Parathyroid adenoma (tissue), 2 donors: ENCODE data around the gene SYNGR2.

ENCODE experiments used
- H2AFZ ChIP-seq: fragments of 300-600 bp; sonication (generic); one replicate; pipeline ENCODE4 v1.7.0; 2017; ENCODE audit warnings: antibody characterized with exemption, mild to moderate bottlenecking
- H3K27ac ChIP-seq: fragments of 300-600 bp; sonication (generic); one replicate; pipeline ENCODE4 v1.7.0; 2017
- H3K27me3 ChIP-seq: fragments of 300-600 bp; sonication (generic); one replicate; pipeline ENCODE4 v1.7.0; 2017; ENCODE audit warnings: low read length; ENCODE audit not compliant: control insufficient read depth, insufficient read depth
- H3K36me3 ChIP-seq: fragments of 300-600 bp; sonication (generic); one replicate; pipeline ENCODE4 v1.7.0; 2017; ENCODE audit warnings: low read length; ENCODE audit not compliant: control insufficient read depth, insufficient read depth
- H3K4me1 ChIP-seq: fragments of 300-600 bp; sonication (generic); one replicate; pipeline ENCODE4 v1.7.0; 2017; ENCODE audit warnings: control low read depth
- H3K4me2 ChIP-seq: fragments of 300-600 bp; sonication (generic); one replicate; pipeline ENCODE4 v1.7.0; 2017; ENCODE audit warnings: low read length
- H3K4me3 ChIP-seq: fragments of 300-600 bp; sonication (generic); one replicate; pipeline ENCODE4 v1.7.0; 2017; ENCODE audit warnings: low read depth, low read length
- H3K79me2 ChIP-seq: fragments of 300-600 bp; sonication (generic); one replicate; pipeline ENCODE4 v1.7.0; 2017; ENCODE audit warnings: control low read depth
- H3K9ac ChIP-seq: fragments of 300-600 bp; sonication (generic); one replicate; pipeline ENCODE4 v1.7.0; 2017; ENCODE audit warnings: mild to moderate bottlenecking
- H3K9me3 ChIP-seq: fragments of 300-600 bp; sonication (generic); one replicate; pipeline ENCODE4 v1.7.0; 2017; ENCODE audit warnings: low read length; ENCODE audit not compliant: control insufficient read depth
- CTCF ChIP-seq: fragments of 300-600 bp; sonication (generic); IDR thresholded peaks from one replicate; pipeline ENCODE4 v1.7.0; 2017; ENCODE audit warnings: antibody characterized with exemption, mild to moderate bottlenecking
- donor health status: primary hyperparathyroidism.

Gene SYNGR2

GRCh38 chr17:78168242-78168902 lies at the start of gene SYNGR2:
Gene SYNGR2, plus strand, starts transcription at chr17:78168581. Its CDS starts 36 bp downstream, at chr17:78168617.
- peak within 1 kb of the TSS; percentile 62 for H3K27ac ChIP-seq
- no peaks in the 10 kb centered on the region for H3K79me2 ChIP-seq
- TF ChIP-seq CTCF = no peak
- no peak within 1 kb of the TSS for H3K9ac ChIP-seq
- H3K27me3 ChIP-seq = no peaks in the 10 kb centered on the region
- peaks cover 7% of the 10 kb centered on the region for H3K4me1 ChIP-seq
- H3K4me3 ChIP-seq = peak within 1 kb of the TSS; percentile 77
- H3K36me3 ChIP-seq = no peaks in the 10 kb centered on the region
- no peaks in the 10 kb centered on the region for H3K9me3 ChIP-seq
- H2AFZ ChIP-seq = peak within 1 kb of the TSS; percentile 83
- H3K4me2 ChIP-seq = peak within 1 kb of the TSS; percentile 87

- Histone ChIP-seq H2AFZ (no peak overlapping the region), H3K27ac (no peak overlapping the region), H3K4me2 (no peak overlapping the region), H3K4me3 (no peak overlapping the region), H3K9ac (no peak overlapping the region), H3K36me3 (no peaks in the 10 kb centered on the region), H3K27me3 (no peaks in the 10 kb centered on the region), H3K4me1 (peaks cover 5% of the 10 kb centered on the region), H3K9me3 (no peaks in the 10 kb centered on the region), H3K79me2 (no peaks in the 10 kb centered on the region)
- TF ChIP-seq CTCF = no peak
Observed at GRCh38 chr17:78118801-78119241, 49.6 kb upstream of the SYNGR2 start.

- Histone ChIP-seq H3K4me3 (no peak overlapping the region), H3K9ac (no peak overlapping the region), H3K9me3 (no peaks in the 10 kb centered on the region), H3K4me1 (peaks cover 5% of the 10 kb centered on the region), H3K27me3 (no peaks in the 10 kb centered on the region), H3K36me3 (no peaks in the 10 kb centered on the region), H2AFZ (no peak overlapping the region), H3K79me2 (no peaks in the 10 kb centered on the region), H3K27ac (no peak overlapping the region), H3K4me2 (no peak overlapping the region)
- no peak for TF ChIP-seq CTCF
Observed at GRCh38 chr17:78120537-78120936, 47.8 kb upstream of the SYNGR2 start.

- Histone ChIP-seq H3K9ac (no peak overlapping the region), H3K36me3 (no peaks in the 10 kb centered on the region), H3K27ac (no peak overlapping the region)
Observed at GRCh38 chr17:78120971-78121800, 47.2 kb upstream of the SYNGR2 start.

More at GRCh38 chr17:78120971-78121800, 47.2 kb upstream of the SYNGR2 start:
- H3K9me3 ChIP-seq = no peaks in the 10 kb centered on the region
- TF ChIP-seq CTCF = no peak
- H3K4me2 ChIP-seq = no peak overlapping the region
- H3K79me2 ChIP-seq = no peaks in the 10 kb centered on the region
- peaks cover 5% of the 10 kb centered on the region for H3K4me1 ChIP-seq
- H3K4me3 ChIP-seq = no peak overlapping the region
- H2AFZ ChIP-seq = no peak overlapping the region
- no peaks in the 10 kb centered on the region for H3K27me3 ChIP-seq
